Activated naive CD8-positive, alpha-beta T cell treated with anti-CD3 and anti-CD28 coated beads, Interleukin-2, amount 50 U/mL, for 24 hours (primary cell): ENCODE measurements around the gene TEX14.

Source experiments
- ATAC-seq: fragments of 150-1000 bp; cut with Tn5 transposase; one replicate; pipeline ENCODE4 v1.10.0; 2021
- DNase-seq: peaks from one replicate; pipeline ENCODE4 v3.0.0; 2021
- H3K27ac Mint-ChIP-seq: one replicate; pipeline ENCODE4 v1.8.0; 2021; ENCODE audit warnings: mild to moderate bottlenecking, mixed read lengths
- H3K27me3 Mint-ChIP-seq: one replicate; pipeline ENCODE4 v1.8.0; 2021; ENCODE audit warnings: mixed read lengths
- H3K36me3 Mint-ChIP-seq: one replicate; pipeline ENCODE4 v1.8.0; 2021; ENCODE audit warnings: low read depth, mixed read lengths
- H3K4me1 Mint-ChIP-seq: one replicate; pipeline ENCODE4 v1.8.0; 2021; ENCODE audit warnings: mixed read lengths
- H3K4me3 Mint-ChIP-seq: one replicate; pipeline ENCODE4 v1.8.0; 2021; ENCODE audit warnings: mild to moderate bottlenecking, moderate library complexity, mixed read lengths
- H3K9me3 Mint-ChIP-seq: one replicate; pipeline ENCODE4 v1.8.0; 2021; ENCODE audit warnings: mixed read lengths

TEX14 gene

DNA sequence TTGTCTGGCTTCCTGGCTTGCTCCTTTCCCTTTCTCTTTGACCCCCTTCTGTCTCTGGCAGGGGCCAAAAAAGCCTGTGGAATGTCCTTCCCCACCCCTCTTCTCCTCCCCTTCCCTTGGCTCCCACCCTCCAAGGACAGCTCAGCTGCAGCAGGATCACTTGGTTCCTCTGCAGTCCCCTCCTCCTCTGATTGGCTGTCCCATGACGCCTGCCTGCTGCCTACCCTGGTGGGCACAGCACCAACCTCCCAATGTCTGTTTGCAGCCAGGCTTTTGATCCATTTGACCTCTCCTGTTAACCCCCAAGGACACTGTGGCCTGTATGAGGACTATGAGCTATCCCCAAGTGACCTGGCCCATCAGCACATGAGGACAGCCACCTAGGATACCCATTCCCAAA, 162.6 kb downstream of the TEX14 start:
- Mint-ChIP-seq H3K9me3 (no peaks in the 10 kb centered on the region), H3K27me3 (peaks cover 24% of the 10 kb centered on the region), H3K27ac (no peak overlapping the region), H3K4me3 (no peak overlapping the region), H3K4me1 (peaks cover 3% of the 10 kb centered on the region), H3K36me3 (no peaks in the 10 kb centered on the region)
- DNase-seq (no peak), ATAC-seq (no peak)

GRCh38 chr17:58528443-58528842, 163.4 kb downstream of the TEX14 start:
- no peak overlapping the region for H3K4me3 Mint-ChIP-seq
- no peaks in the 10 kb centered on the region for H3K36me3 Mint-ChIP-seq
- DNase-seq (no peak), ATAC-seq (no peak)
- peaks cover 24% of the 10 kb centered on the region for H3K27me3 Mint-ChIP-seq
- no peaks in the 10 kb centered on the region for H3K9me3 Mint-ChIP-seq
- no peak overlapping the region for H3K27ac Mint-ChIP-seq
- H3K4me1 Mint-ChIP-seq, result peaks cover 3% of the 10 kb centered on the region

- no peak for ATAC-seq
- DNase-seq, result no peak
- Mint-ChIP-seq H3K9me3 (no peaks in the 10 kb centered on the region), H3K4me1 (peaks cover 3% of the 10 kb centered on the region), H3K27ac (no peak overlapping the region), H3K4me3 (no peak overlapping the region), H3K27me3 (peaks cover 19% of the 10 kb centered on the region), H3K36me3 (no peaks in the 10 kb centered on the region)
Measured at GRCh38 chr17:58527949-58528348, 163.9 kb downstream of the TEX14 start.

DNA sequence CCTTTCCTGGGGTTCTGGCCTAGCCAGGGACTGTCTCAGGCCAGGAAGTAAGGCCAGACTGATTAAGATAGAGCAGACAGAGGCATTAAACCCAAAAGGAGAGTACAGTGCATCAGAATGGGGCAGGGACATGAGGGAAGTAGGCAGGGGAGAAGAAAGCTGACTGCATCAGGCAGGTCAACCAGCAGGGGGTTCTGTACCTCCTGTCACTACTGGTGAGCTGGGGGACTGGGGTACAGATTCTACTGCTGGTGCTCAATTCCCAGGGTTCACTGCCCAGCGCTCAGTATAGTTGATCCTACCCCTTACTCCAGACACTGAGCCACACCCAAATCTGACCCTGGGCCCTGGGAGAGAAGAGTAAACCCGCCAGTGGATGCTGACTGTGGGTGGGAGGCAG, 164.5 kb downstream of the TEX14 start:
- ATAC-seq, result no peak
- Mint-ChIP-seq H3K4me3 (no peak overlapping the region), H3K4me1 (peaks cover 3% of the 10 kb centered on the region), H3K27me3 (peaks cover 14% of the 10 kb centered on the region), H3K9me3 (no peaks in the 10 kb centered on the region), H3K36me3 (no peaks in the 10 kb centered on the region), H3K27ac (no peak overlapping the region)
- DNase-seq, result no peak

DNA sequence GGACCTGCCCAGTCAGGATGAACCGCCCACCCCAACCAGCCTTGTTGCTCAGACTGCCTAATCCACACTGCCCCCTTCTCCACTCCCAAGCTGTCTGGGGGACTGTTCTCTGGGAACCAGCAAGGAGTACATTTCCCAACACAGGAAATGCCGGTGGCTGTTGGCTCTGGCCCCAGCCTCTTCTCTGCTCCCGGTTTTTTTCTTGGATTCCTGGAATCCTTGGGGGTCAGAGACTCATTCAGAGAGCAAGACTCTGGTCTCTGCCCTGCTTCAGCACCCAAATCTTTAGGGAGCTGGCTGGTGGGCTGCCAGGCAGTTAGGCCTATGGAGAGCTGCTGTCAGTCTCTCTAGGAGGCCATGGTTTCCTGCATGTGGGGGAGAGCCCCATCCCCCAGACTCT, 166.6 kb downstream of the TEX14 start:
- no peak for DNase-seq
- no peak for ATAC-seq

DNA sequence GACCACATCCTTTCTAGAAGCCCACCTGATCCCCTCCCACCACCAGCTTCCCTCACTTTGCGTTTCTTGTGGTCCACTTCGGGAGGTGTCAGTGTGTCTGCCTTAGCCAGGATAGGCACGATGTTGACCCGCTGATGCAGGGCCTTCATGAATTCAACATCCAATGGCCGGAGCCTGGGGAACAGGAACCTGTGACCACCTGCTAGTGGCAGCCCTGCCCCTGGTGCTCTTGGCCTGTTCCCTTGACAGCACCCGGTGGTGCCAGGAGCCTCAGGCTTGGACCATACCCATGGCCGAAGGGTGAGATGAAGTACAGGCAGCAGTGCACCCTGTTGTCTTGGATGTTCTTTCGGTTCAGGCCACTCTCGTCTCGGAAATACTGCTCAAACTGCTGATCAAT, 170.2 kb downstream of the TEX14 start:
- no peak overlapping the region for H3K27ac Mint-ChIP-seq
- no peaks in the 10 kb centered on the region for H3K9me3 Mint-ChIP-seq
- H3K4me3 Mint-ChIP-seq, result no peak overlapping the region
- ATAC-seq (no peak), DNase-seq (no peak)
- peaks cover 24% of the 10 kb centered on the region for H3K4me1 Mint-ChIP-seq
- H3K36me3 Mint-ChIP-seq, result peaks cover 4% of the 10 kb centered on the region
- peaks cover 5% of the 10 kb centered on the region for H3K27me3 Mint-ChIP-seq

More for the DNA sequence above, 166.6 kb downstream of the TEX14 start:
- Mint-ChIP-seq H3K4me1 (no peaks in the 10 kb centered on the region), H3K4me3 (no peak overlapping the region), H3K9me3 (no peaks in the 10 kb centered on the region), H3K36me3 (no peaks in the 10 kb centered on the region), H3K27ac (no peak overlapping the region), H3K27me3 (peaks cover 7% of the 10 kb centered on the region)

DNA sequence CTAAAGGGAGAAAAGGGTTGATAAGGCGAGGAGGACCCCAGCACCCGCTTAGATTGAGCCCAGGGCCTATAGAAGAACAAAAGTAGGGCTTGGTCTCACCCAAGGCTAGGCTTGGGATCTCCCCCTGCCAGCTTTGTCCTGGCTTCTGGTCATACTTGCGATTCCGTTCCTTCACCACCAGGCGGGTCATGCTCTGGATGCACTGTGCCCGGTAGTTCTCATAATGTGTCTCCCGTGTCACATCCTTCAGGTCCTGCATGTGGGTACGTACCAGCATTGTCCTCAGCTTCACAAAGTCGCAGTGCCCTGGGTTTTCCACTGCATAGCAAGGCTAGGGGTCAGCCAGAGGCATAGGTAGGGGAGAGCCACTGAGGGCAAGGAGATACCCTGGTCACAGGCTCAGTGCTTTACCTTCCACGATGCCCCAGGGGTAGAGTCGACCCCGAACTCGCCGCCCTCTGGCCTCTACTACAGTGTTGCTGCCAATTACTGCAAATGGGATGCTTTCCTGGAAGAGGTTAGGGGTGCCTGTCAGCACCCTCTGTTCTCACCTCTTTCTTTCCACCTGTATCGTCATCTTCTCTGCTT, 170.9 kb downstream of the TEX14 start:
- no peak overlapping the region for H3K27ac Mint-ChIP-seq
- peaks cover 28% of the 10 kb centered on the region for H3K4me1 Mint-ChIP-seq
- peak; percentile 18 for DNase-seq
- no peak for ATAC-seq
- peaks cover 5% of the 10 kb centered on the region for H3K27me3 Mint-ChIP-seq
- no peak overlapping the region for H3K4me3 Mint-ChIP-seq
- no peaks in the 10 kb centered on the region for H3K9me3 Mint-ChIP-seq
- peaks cover 4% of the 10 kb centered on the region for H3K36me3 Mint-ChIP-seq

GRCh38 chr17:58517928-58518609, 173.8 kb downstream of the TEX14 start:
- Mint-ChIP-seq H3K9me3 (no peaks in the 10 kb centered on the region), H3K27ac (peak overlapping the region; percentile 96), H3K27me3 (peaks cover 5% of the 10 kb centered on the region), H3K36me3 (peaks cover 5% of the 10 kb centered on the region), H3K4me3 (peak overlapping the region; percentile 90), H3K4me1 (peaks cover 45% of the 10 kb centered on the region)
- ATAC-seq (peak; percentile 91), DNase-seq (peak; percentile 98)

GRCh38 chr17:58517378-58517927, 174.4 kb downstream of the TEX14 start:
- Mint-ChIP-seq H3K27ac (peak overlapping the region; percentile 96), H3K4me3 (peak overlapping the region; percentile 90), H3K4me1 (peaks cover 49% of the 10 kb centered on the region), H3K9me3 (no peaks in the 10 kb centered on the region), H3K27me3 (peaks cover 5% of the 10 kb centered on the region), H3K36me3 (peaks cover 10% of the 10 kb centered on the region)
- DNase-seq (peak; percentile 98), ATAC-seq (no peak)

DNA sequence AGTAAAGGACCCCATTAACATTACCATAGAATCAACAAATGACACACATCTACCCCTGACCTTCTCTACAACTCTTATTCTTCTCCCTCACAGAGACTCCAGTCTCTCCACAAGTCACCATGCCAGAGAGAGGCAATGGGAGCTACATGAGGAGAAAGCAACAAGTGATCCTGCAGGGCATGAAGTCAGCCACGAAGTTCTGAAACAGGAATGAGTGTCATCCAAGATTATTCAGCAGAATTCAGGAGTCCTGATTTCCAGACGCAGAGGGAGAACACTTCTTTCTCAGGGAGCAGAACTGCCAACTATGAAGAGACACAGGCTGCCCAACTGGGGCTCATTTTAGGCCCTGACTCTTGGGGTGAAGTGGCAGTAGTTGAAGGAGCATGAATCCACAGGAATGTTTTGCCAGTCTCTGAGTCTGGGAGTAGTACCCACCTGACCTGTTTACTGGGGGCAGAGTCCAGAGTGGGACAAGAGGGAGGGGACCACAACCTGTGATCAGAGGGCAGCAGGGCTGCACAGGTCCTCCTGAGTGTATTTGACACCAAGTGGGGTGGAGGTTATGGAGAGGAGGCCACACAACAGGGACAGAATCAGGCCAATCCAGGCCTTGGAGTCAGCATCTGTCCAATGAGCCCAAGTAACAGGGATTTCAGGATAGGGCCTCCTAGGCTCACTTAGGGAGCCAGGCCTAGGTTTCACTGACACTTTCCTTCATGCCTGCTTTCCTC, 175.0 kb downstream of the TEX14 start:
- ATAC-seq (no peak), DNase-seq (peak; percentile 8)
- Mint-ChIP-seq H3K9me3 (no peaks in the 10 kb centered on the region), H3K27ac (peak overlapping the region; percentile 96), H3K27me3 (peaks cover 5% of the 10 kb centered on the region), H3K36me3 (peaks cover 15% of the 10 kb centered on the region), H3K4me3 (peak overlapping the region; percentile 90), H3K4me1 (peaks cover 49% of the 10 kb centered on the region)

DNA sequence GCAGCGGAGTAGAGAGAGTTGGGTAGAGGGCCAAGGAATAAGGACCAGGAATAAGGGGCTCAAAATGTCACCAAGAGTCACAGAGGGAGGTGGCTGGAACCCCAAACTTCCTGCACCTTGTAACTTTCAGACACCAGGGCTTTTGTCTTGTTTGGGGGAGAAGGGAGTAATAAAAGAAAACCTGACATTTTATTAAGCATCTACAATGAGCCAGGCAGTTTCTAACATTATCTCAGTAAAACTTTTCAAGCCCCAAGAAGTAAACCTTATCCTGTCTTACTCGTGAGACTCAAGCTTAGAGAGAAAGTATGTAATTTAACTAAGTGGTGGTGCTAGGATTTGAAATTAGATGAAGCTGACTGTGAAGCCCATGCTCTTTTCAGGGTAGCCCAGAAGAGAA, 176.6 kb downstream of the TEX14 start:
- H3K9me3 Mint-ChIP-seq, result no peaks in the 10 kb centered on the region
- ATAC-seq, result no peak
- peaks cover 61% of the 10 kb centered on the region for H3K4me1 Mint-ChIP-seq
- H3K27me3 Mint-ChIP-seq, result peaks cover 5% of the 10 kb centered on the region
- H3K36me3 Mint-ChIP-seq, result peaks cover 30% of the 10 kb centered on the region
- peak overlapping the region; percentile 71 for H3K4me3 Mint-ChIP-seq
- no peak for DNase-seq
- H3K27ac Mint-ChIP-seq, result peak overlapping the region; percentile 37

- H3K36me3 Mint-ChIP-seq, result peaks cover 35% of the 10 kb centered on the region
- ATAC-seq, result no peak
- peak overlapping the region; percentile 71 for H3K4me3 Mint-ChIP-seq
- peaks cover 58% of the 10 kb centered on the region for H3K4me1 Mint-ChIP-seq
- DNase-seq, result no peak
- peaks cover 5% of the 10 kb centered on the region for H3K27me3 Mint-ChIP-seq
- peak overlapping the region; percentile 37 for H3K27ac Mint-ChIP-seq
- H3K9me3 Mint-ChIP-seq, result no peaks in the 10 kb centered on the region
Measured at GRCh38 chr17:58514770-58515157, 177.1 kb downstream of the TEX14 start.

DNA sequence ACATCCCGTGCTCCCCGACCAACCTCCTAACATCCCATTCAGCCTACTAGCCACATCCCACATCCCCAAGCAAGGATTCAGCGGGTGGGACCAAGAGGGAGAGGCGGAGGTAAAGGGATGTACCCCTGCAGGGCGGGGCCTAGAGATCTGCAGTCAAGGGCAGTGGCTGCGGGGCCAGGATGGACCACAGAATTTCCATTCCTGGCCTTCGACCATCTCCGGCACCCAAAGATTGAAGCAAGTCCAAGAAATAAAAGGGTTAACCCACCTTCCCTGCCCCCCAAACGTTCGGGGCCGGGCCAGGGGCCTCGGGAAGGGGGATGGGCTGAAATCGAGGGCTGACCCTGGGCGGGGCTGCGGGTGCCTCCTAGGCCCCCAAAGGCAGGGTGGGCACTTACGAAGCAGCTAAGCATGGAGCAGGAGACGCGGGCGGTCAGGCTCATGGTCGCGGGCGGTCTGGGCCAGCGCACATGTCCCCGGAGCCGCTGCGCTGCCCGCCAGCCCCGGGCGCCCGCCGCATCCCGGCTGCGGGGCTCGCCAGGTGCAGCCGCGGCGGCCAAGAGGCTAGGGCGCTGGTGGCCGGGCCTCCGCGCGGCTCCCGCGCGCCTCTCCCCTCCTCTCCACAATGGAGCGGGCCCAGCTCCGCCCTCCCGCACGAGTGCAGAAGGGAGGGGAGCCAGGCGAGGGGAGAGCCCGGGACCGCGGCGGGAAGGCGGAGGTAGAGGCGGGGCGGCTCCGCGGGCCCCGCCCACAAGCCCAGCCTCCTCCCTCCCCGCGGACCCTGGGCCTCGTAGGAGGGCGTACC, 177.7 kb downstream of the TEX14 start, which contains the start of gene MTMR4:
Gene MTMR4 (minus strand): TSS at position 674 of the 805 bp plus-strand sequence. CDS start 231 bp downstream, at position 443.
- Mint-ChIP-seq H3K4me3 (peak within 1 kb of the TSS; percentile 94), H3K27me3 (peaks cover 5% of the 10 kb centered on the region), H3K9me3 (no peaks in the 10 kb centered on the region), H3K27ac (peak within 1 kb of the TSS; percentile 92), H3K36me3 (peaks cover 36% of the 10 kb centered on the region), H3K4me1 (peaks cover 58% of the 10 kb centered on the region)
- DNase-seq, result peak; percentile 78
- peak; percentile 12 for ATAC-seq
